ENCODE measurements around the gene HIC2. TPM values are rescaled to one million over a fixed set of nuclear protein-coding genes. Genes with fewer than 3 reads are reported as not detected.

The HIC2 gene
- total and polyA plus RNA-seq, 9 of the 15 experiments (the other 6 are each of a cell fraction or from before 2014, with no cell fraction given), result 1.7 to 117 (median 35.5) TPM

GRCh38 chr22:21451545-21452520 lies 34.7 kb downstream of the HIC2 start (continued):
- no peak for TF ChIP-seq CLOCK (CRISPR knock-in tag; IDR thresholded peaks at IDR 0.05; ENCODE audit: borderline replicate concordance)
- TF ChIP-seq LCOR (CRISPR knock-in tag; IDR thresholded peaks at IDR 0.05), result no peak
- TF ChIP-seq POLR2A (conservative IDR thresholded peaks at IDR 0.05), result peak; percentile 78
- TF ChIP-seq MYNN (IDR thresholded peaks at IDR 0.05), result peak; percentile 64; the same call in 1 of the 2 replicates
- no peak for TF ChIP-seq MYNN (CRISPR knock-in tag; IDR thresholded peaks at IDR 0.05)
- TF ChIP-seq TEAD4 (IDR thresholded peaks at IDR 0.05; ENCODE audit: low read length), result peak; percentile 11; the same call in 1 of the 2 replicates
- TF ChIP-seq TEAD4 (CRISPR knock-in tag; IDR thresholded peaks at IDR 0.05; ENCODE audit: borderline replicate concordance), result no peak
- TF ChIP-seq, protein P1, sequence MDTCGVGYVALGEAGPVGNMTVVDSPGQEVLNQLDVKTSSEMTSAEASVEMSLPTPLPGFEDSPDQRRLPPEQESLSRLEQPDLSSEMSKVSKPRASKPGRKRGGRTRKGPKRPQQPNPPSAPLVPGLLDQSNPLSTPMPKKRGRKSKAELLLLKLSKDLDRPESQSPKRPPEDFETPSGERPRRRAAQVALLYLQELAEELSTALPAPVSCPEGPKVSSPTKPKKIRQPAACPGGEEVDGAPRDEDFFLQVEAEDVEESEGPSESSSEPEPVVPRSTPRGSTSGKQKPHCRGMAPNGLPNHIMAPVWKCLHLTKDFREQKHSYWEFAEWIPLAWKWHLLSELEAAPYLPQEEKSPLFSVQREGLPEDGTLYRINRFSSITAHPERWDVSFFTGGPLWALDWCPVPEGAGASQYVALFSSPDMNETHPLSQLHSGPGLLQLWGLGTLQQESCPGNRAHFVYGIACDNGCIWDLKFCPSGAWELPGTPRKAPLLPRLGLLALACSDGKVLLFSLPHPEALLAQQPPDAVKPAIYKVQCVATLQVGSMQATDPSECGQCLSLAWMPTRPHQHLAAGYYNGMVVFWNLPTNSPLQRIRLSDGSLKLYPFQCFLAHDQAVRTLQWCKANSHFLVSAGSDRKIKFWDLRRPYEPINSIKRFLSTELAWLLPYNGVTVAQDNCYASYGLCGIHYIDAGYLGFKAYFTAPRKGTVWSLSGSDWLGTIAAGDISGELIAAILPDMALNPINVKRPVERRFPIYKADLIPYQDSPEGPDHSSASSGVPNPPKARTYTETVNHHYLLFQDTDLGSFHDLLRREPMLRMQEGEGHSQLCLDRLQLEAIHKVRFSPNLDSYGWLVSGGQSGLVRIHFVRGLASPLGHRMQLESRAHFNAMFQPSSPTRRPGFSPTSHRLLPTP (IDR thresholded peaks at IDR 0.05; ENCODE audit: borderline replicate concordance, extremely low read depth, insufficient read length), result no peak
- no peak for TF ChIP-seq ZNF77 (CRISPR knock-in tag; IDR thresholded peaks at IDR 0.05)
- peak; percentile 69 for TF ChIP-seq SIRT6 (IDR thresholded peaks at IDR 0.05; ENCODE audit: low read depth, low read length)
- no peak; the same call in 1 of the 2 replicates for TF ChIP-seq ZNF511 (CRISPR knock-in tag; IDR thresholded peaks at IDR 0.05)
- TF ChIP-seq, protein P2, sequence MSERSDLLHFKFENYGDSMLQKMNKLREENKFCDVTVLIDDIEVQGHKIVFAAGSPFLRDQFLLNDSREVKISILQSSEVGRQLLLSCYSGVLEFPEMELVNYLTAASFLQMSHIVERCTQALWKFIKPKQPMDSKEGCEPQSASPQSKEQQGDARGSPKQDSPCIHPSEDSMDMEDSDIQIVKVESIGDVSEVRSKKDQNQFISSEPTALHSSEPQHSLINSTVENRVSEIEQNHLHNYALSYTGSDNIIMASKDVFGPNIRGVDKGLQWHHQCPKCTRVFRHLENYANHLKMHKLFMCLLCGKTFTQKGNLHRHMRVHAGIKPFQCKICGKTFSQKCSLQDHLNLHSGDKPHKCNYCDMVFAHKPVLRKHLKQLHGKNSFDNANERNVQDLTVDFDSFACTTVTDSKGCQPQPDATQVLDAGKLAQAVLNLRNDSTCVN (CRISPR knock-in tag; IDR thresholded peaks at IDR 0.05), result peak; percentile 3; the same call in 1 of the 2 replicates
- no peak for TF ChIP-seq PURB (CRISPR knock-in tag; IDR thresholded peaks at IDR 0.05; ENCODE audit: low read depth)
- TF ChIP-seq POLR2B (IDR thresholded peaks at IDR 0.05; ENCODE audit: low read depth, partially characterized antibody), result peak; percentile 65
- no peak for TF ChIP-seq MAFK (IDR thresholded peaks at IDR 0.05; ENCODE audit: low read length)
- no peak for TF ChIP-seq ZNF184 (CRISPR knock-in tag; IDR thresholded peaks at IDR 0.05)
- peak in 1 of 2 experiments; percentile 57; a peak in 1 of 4 replicates for TF ChIP-seq SIN3A (IDR thresholded peaks at IDR 0.05; ENCODE audit: borderline replicate concordance in 2 of 2, control insufficient read depth in 1 of 2, low read depth in 2 of 2, low read length in 2 of 2)
- TF ChIP-seq ELF1 (tag; IDR thresholded peaks at IDR 0.05), result no peak
- peak; percentile 91; the same call in 1 of the 2 replicates for TF ChIP-seq THRAP3 (IDR thresholded peaks at IDR 0.05; ENCODE audit: borderline replicate concordance)
- peak; percentile 39 for TF ChIP-seq RBBP5 (IDR thresholded peaks at IDR 0.05; ENCODE audit: borderline replicate concordance, insufficient read depth, low read length, poor library complexity, severe bottlenecking)

Data from K562 (cell line).